HTR-8/SVneo (cell line): ENCODE measurements around the gene RIPK3.

Experiments used
- DNase-seq: peaks from one replicate; pipeline ENCODE4 v3.0.0; 2011; ENCODE audit warnings: low spot score, mixed read lengths; ENCODE audit not compliant: insufficient read length
- FAIRE-seq: peaks from 2 replicates; lab custom pipeline; 2011; peaks lifted over from hg19 to GRCh38; lab: Jason Lieb, UNC

RIPK3 gene

GRCh38 chr14:24309538-24310264 is 30.1 kb downstream of the RIPK3 start, which contains the start of gene LTB4R2:
LTB4R2 (plus strand) TSS chr14:24310140; CDS start chr14:24310665, 525 bp downstream.
- DNase-seq (no peak), FAIRE-seq (no peak)

DNA sequence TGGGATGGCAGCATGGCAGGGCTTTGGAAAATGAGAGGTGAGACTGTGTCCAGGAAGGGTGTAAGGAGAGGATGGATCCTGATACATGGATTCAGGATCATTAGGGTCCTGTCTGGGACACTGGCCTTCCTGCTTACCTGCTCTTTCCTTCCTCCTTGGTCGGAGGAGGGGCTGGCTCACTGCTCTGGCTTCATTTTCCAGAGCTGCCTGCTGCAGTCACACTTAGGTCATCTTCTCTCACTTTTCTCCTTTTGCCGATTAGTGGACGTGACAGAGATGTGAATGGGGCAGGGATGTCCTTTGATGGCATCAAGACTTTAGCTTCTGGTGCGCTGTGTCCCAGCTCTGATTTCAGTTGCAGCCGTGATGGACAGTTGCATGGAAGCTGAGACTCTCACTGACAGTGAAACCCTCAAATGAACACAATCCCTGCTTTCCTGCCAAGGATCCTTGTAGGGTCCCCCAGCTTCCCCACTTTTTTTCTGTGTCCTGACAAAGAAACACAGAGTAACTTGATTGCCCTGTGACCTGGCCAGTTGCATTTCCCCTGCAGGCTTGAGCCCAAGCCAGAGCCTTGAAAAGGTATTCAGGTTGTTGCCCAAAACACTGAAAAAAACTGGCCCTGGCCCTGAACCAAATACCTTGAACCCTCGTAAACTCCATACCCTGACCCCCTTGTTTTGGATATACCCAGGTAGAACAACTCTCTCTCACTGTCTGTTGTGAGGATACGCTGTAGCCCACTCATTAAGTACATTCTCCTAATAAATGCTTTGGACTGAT is 31.3 kb downstream of the RIPK3 start:
- DNase-seq = no peak
- FAIRE-seq = no peak

DNA sequence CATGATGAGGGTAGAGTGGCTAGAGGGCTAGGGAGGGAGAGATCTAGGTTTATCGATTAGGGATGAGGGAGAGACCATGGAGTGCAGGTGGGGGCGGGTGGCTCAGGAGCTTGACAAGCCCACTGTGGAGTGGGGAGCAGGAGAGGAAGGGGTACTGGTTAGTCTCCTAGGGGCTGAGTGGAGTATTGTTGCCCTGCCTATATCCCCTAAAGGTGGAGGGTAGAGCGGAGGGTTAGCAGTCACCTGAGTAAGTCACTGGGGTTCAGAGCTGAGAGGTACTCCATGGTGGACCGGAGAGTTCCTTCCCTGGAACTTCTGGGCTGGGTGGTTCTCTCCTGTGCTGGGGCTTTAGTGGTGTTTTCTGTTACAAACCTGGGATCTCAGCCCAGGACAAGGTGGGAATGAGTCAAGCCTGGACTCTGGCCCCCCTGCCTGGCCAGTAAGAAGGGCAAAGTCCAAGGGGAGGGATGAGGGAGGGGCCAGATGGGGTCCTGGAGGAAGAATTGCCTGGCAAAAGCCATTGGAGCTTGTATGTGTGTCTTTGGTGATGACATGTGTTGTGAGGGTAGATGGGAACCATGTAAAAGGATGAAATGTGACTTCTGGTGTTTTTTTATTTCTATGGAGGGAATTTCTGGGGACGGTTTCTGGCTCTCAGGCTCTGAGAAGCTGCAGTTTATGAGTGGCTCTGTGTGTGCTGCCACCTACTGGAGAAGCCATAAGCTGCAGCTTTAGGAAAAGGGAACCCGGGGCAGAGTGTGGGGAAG is 32.0 kb downstream of the RIPK3 start, which contains the start of gene CIDEB:
CIDEB (minus strand) TSS at position 403 of the 767 bp plus-strand sequence; CDS start at position 284, 119 bp downstream.
- DNase-seq = peak; percentile 62
- FAIRE-seq = no peak

- FAIRE-seq (no peak), DNase-seq (no peak)
Observed at GRCh38 chr14:24307156-24307574, 32.6 kb downstream of the RIPK3 start.

DNA sequence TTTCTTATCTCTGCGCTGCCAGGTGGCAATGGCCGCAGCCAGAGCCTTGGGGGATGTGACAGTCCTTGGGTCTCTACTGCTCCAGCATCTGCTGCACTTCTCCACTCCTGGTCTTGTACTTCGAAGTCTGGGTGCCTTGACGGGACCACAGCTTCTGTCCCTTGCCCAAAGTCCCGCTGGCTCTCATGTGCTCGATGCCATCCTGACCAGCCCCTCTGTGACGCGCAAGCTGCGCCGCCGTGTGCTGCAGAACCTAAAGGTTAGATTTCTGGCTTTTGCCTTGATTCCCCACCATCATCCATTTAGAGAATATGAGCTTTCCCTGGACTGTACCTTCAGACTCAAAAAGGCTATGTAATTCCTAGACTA is 35.8 kb downstream of the RIPK3 start:
- no peak for FAIRE-seq
- DNase-seq = no peak

GRCh38 chr14:24300326-24300980 is 39.3 kb downstream of the RIPK3 start:
- DNase-seq (no peak), FAIRE-seq (no peak)

DNA sequence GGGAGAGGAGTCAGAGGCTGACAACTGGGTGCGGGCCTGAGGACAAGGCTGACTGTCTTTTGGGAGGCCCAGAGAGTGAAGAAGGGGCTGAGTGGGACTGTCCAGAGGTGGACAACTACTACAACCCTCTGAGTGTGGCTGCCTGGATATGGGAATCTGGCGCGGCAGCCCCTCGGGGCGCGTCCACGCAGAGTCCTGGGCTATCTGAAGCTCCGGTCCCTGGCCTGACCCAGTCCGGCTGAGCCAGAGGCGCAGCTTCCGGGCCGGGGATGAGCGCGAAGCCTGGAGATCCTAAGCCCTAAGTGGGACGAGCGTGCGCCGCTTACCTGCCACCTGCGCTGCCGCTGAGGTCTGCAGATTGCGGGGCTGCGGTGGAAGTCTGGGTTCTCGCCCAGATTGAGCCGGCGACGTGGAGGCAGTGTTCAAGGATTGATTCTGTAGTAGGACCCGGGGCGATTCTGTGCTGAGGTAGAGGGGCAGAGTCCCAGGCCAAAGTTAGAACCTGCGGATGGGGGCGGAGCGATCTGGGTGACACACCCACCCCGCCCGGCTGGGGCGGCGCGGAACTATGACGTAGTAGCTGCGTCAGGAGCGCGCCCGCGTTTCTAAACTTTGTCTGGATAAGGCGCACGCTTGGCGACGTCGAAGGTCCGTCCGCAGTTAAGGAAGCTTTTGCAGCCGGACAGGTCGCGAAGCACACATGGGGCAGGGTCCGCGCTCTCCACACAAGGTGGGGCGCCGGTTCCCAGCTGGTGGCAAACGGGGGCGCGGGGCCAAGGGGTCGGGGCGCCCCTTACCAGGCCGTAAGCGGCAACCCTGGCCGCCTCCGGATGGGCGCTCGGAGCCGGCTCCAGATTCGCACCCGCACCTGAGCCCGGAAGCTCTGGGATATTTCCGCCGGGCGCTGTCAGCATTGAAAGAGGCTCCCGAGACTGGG is 40.3 kb downstream of the RIPK3 start, which contains the start of the genes DHRS1 and NOP9:
DHRS1 (minus strand) TSS at position 526 of the 937 bp plus-strand sequence. CDS start 674 bp downstream, outside the sequence.
NOP9 (plus strand) TSS at position 596 of the 937 bp plus-strand sequence; CDS start at position 701, 105 bp downstream.
- FAIRE-seq = no peak
- peak; percentile 81 for DNase-seq

- peak; percentile 18 for DNase-seq
- no peak for FAIRE-seq
Observed at GRCh38 chr14:24298892-24299254, 40.9 kb downstream of the RIPK3 start.

DNA sequence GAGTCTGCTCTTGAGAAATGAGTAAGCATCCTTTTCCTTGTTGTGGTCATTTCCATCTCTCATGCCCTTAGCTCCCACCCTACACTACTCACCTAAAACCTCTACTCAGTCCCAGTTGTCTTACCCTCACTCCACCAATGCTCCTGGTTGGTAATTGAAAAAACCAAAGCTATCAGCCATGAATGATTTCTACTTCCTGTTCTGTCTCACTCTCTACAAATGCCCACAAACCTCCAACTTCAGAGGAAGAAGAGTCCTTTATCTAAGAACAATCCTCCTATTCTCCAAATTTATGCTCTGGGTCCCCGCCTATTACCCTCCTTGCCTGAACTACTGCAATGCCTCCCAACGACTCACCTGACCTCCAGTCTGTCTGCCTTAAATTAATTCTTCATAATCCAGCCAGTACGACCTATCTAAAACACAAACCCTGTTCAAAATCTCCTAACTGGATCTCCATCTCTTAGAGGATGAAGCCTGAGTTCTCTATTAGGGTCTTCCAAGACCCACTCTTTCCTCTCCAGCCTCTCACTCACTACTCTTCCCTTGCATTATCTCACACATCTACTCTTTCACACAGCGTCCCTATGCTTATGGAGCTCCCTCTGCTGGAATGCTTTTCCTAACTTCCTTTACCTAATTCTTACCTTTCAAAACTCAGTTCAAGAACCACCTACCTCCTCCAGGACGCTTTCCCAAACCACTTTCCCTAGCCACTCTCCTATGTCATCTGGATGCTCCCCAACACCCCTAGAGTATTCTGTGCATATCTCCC is 42.4 kb downstream of the RIPK3 start:
- no peak for FAIRE-seq

DNA sequence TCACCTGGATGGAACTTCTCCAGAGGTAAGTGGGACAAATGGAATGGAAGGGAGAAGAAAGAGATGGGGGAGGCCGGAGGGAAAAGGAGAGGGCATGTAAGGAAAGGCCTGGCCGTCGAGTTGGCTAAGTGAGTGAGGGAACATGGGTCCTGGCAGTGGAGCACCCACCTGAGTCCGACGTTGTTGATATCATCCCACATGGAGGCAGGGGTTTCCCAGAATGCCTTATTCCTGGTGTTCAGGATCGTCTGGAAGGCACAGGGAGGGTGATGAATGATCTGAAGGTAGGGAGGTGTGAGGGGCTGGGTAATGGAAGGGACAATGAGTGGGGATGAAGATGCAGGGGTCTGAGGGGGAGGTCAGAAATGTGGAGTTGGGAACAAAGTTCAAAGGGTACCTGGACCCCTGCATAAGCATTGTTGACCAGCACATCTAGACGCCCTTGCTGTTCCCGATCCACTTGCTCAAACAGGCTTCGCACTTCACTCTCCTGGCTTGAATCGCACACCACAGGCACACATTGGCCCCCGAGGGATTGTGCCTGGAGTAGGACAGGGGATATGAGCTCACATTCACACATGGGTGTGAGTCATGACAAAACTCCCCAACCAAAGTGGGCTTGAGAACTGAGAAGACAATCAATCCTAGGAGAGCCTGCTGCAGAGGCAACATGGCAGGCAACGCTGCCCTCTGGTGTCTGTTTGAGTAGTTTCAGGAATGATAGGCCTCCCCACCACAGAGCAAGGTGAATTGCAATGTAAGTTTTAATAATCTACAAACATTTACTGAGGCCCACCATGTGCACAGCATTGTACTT is 43.2 kb downstream of the RIPK3 start:
- DNase-seq (peak; percentile 60), FAIRE-seq (no peak)

More for the DNA sequence above, 42.4 kb downstream of the RIPK3 start:
- DNase-seq = no peak

DNA sequence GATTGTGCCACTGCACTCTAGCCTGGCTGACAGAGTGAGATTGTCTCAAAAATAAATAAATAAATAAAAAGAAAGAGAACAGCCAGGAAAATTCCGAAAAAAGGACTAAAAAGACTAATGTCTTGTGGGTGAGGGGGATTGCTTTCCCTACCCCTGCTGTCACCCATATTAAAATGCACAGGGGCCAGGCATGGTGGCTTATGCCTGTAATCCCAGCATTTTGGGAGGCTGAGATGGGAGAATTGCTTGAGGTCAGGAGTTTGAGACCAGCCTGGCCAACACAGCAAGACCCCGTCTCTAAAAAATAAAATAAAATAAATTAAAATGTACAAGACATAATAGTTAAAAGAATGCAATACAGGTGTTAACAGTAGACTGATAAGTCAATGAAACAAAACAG is 46.3 kb downstream of the RIPK3 start:
- DNase-seq (no peak), FAIRE-seq (no peak)

DNA sequence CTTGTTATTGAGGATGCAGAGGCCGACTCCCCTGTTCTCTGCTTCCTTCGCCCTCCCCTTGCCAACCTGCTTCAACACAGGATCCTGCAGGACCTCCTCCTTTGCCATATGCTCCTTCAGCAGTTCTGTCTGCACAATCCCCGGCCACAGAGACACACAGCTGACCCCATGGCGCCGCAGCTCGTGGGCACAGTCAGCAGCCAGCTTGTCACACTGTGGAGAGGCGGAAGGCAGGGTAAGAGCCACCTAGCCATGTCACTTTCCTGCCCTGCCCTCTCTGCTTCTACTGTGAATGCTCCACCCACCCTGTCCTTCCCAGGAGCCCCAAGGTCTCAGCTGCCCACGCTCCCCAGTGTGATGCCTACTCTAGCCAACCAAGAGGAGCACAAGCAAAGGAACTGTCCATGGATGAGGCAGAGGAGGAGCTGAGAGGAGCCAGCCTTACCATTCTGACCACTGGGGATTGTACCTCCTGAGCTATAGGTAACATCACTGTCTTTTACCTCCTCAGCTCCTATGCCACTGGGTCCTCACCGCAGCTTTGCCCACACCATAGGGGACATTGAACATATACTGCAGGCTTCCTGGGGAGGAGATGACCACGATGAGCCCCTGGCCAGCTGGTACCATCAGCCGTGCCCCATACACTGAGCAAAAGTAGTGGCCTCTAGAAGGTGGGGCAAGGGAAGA is 47.5 kb downstream of the RIPK3 start:
- FAIRE-seq (no peak), DNase-seq (no peak)

GRCh38 chr14:24291446-24292117 is 48.2 kb downstream of the RIPK3 start:
- no peak for FAIRE-seq
- no peak for DNase-seq

DNA sequence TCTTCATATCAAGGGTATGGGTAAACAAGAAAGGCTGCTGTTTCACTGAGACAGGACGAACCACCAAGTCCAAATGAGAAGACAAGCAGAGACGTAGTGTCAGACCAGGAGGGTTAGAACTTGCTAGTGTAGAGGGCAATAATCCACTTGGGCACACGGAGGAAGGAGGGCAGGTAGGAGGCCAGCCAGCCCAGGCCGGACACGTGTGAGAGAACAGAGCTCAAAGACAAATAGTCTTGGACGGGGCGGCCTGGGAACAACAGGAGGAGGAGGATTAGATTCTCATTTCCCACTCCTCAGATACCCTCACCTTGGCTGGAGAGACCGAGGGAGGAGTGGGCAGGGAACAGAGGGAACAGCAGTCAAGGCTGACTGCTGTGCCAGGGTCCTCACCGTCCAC is 49.0 kb downstream of the RIPK3 start:
- FAIRE-seq = no peak
- no peak for DNase-seq

DNA sequence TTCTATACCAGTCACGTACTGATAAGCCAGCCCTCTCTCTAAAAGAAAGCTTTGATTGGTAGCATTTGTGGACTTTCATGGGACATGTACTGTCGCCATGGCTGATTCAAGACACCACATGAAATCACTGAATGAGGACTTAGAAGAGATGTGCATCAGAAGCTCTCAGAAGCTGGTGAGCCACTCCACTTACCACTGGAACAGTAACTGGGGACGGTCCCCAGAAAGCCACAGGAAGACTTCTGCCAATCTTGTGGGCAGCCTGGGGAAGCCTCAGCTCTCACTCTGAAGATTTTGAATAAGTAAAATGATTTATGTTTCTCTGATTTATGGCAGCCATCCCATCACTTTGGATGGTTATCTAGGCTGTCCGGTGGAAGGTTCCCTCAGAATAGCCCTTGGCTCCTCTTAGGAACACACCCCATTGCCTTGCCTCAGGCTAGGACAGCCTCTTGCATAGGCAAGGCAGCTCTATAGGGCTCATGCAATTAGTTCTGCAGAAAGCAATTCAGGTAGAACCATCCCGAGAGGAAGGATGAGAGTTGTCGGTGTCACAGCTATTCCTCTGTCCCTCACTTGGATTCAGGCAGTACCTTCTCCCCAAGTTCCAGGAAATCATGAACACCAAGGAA is 50.0 kb downstream of the RIPK3 start:
- FAIRE-seq = no peak
- no peak for DNase-seq

DNA sequence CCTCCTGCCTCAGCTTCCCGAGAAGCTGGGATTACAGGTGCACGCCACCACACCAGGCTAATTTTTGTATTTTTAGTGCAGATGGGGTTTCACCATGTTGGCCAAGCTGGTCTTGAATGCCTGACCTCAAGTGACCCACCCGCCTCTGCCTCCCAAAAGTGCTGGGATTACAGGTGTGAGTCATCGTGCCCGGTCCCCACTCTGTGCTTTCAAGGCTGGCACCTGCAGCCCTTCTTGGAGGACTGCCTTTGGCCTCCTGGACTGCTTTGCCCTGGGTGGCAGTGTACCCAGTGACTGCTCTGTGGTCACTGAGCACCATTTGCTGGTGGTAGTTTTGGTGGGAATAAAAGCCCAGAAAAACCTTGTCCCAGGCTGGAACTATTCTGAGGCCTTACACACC is 52.8 kb downstream of the RIPK3 start:
- FAIRE-seq = no peak
- no peak for DNase-seq
